Neural crest cell (in vitro differentiated cells): ENCODE measurements around the gene CDC5L. TPM values are rescaled to one million over a fixed set of nuclear protein-coding genes. Genes with fewer than 3 reads are reported as not detected.
"Not testable (repeated sequence)": the region's sequence is repeated elsewhere in the genome, so short reads cannot be mapped to it uniquely, and the experiment has no call there.

Experiments used
- DNase-seq: peaks from one replicate; pipeline ENCODE4 v3.0.0; 2021; ENCODE audit warnings: low read depth, mixed read lengths, low spot score
- H3K27ac Mint-ChIP-seq: one replicate; pipeline ENCODE4 v1.8.0; 2021; ENCODE audit warnings: mild to moderate bottlenecking, mixed read lengths; ENCODE audit not compliant: unreplicated experiment
- H3K27me3 Mint-ChIP-seq: 2 replicates; pipeline ENCODE4 v1.8.0; 2021; ENCODE audit warnings: low read depth, mild to moderate bottlenecking, mixed read lengths
- H3K36me3 Mint-ChIP-seq: 2 replicates; pipeline ENCODE4 v1.8.0; 2021; ENCODE audit warnings: low read depth, mild to moderate bottlenecking, mixed read lengths
- H3K4me1 Mint-ChIP-seq: 2 replicates; pipeline ENCODE4 v1.8.0; 2021; ENCODE audit warnings: mixed read lengths
- H3K4me3 Mint-ChIP-seq: one replicate; pipeline ENCODE4 v1.8.0; 2021; ENCODE audit warnings: mild to moderate bottlenecking, mixed read lengths
- H3K9me3 Mint-ChIP-seq: 2 replicates; pipeline ENCODE4 v1.8.0; 2021; ENCODE audit warnings: mixed read lengths
- total RNA-seq: library from RNA; stranded (reverse); gene quantifications from 2 replicates; pipeline ENCODE4 v1.2.1, GENCODE V29; 2021
- TF ChIP-seq, protein P1 (sequence below): fragments of 200-600 bp; sonication (generic); conservative IDR thresholded peaks from 2 replicates; pipeline ENCODE4 v1.5.0; 2021; ENCODE audit warnings: antibody characterized with exemption, mild to moderate bottlenecking

Gene CDC5L
- total RNA-seq, 1 donor from 2014 or later, result 36.2 TPM

- Mint-ChIP-seq H3K27me3 (peaks cover 7% of the 10 kb centered on the region), H3K9me3 (no peaks in the 10 kb centered on the region), H3K27ac (no peak overlapping the region), H3K36me3 (no peaks in the 10 kb centered on the region), H3K4me1 (peaks cover 13% of the 10 kb centered on the region), H3K4me3 (no peak overlapping the region)
- TF ChIP-seq, protein P1, sequence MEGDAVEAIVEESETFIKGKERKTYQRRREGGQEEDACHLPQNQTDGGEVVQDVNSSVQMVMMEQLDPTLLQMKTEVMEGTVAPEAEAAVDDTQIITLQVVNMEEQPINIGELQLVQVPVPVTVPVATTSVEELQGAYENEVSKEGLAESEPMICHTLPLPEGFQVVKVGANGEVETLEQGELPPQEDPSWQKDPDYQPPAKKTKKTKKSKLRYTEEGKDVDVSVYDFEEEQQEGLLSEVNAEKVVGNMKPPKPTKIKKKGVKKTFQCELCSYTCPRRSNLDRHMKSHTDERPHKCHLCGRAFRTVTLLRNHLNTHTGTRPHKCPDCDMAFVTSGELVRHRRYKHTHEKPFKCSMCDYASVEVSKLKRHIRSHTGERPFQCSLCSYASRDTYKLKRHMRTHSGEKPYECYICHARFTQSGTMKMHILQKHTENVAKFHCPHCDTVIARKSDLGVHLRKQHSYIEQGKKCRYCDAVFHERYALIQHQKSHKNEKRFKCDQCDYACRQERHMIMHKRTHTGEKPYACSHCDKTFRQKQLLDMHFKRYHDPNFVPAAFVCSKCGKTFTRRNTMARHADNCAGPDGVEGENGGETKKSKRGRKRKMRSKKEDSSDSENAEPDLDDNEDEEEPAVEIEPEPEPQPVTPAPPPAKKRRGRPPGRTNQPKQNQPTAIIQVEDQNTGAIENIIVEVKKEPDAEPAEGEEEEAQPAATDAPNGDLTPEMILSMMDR, result no peak
- no peak for DNase-seq
Measured at GRCh38 chr6:44341095-44341890, 46.2 kb upstream of the CDC5L start.

DNA sequence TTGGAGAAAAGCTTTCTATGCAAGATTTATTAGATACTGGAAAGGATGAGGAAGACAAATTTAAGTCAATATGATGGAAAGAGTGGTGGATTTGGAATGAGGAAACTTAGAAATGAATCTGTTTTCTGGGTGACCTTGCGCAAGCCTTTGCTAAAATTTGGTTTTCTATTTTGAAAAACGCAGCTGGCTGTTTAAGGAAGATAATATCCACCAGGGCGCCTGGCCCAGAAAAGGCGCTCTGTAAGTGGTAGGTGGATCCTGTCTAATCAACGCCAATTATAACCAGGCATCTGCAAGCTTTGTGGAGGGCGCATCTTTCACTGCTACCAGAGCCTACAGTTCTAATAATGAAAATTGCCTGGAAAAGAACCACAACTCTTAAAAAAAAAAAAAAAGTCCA, 45.5 kb upstream of the CDC5L start:
- TF ChIP-seq, protein P1, result no peak
- no peaks in the 10 kb centered on the region for H3K9me3 Mint-ChIP-seq
- H3K4me3 Mint-ChIP-seq, result no peak overlapping the region
- no peak overlapping the region for H3K27ac Mint-ChIP-seq
- peaks cover 13% of the 10 kb centered on the region for H3K4me1 Mint-ChIP-seq
- no peaks in the 10 kb centered on the region for H3K36me3 Mint-ChIP-seq
- peaks cover 7% of the 10 kb centered on the region for H3K27me3 Mint-ChIP-seq
- DNase-seq, result no peak

- no peak within 1 kb of the TSS for H3K27ac Mint-ChIP-seq
- DNase-seq, result no peak
- H3K36me3 Mint-ChIP-seq, result no peaks in the 10 kb centered on the region
Measured at GRCh38 chr6:44342489-44342888, 45.0 kb upstream of the CDC5L start, which contains the start of gene SPATS1. Gene SPATS1, plus strand, starts transcription at chr6:44342650. Its CDS starts 446 bp downstream, at chr6:44343096.

GRCh38 chr6:44346818-44347217, 40.7 kb upstream of the CDC5L start:
- not testable (repeated sequence) for H3K4me1 Mint-ChIP-seq, H3K4me3 Mint-ChIP-seq, H3K9me3 Mint-ChIP-seq, DNase-seq, H3K27ac Mint-ChIP-seq, H3K27me3 Mint-ChIP-seq, H3K36me3 Mint-ChIP-seq

More at GRCh38 chr6:44342489-44342888, 45.0 kb upstream of the CDC5L start, which contains the start of gene SPATS1:
- peaks cover 7% of the 10 kb centered on the region for H3K27me3 Mint-ChIP-seq
- TF ChIP-seq, protein P1, result no peak
- H3K4me3 Mint-ChIP-seq, result no peak within 1 kb of the TSS
- peaks cover 13% of the 10 kb centered on the region for H3K4me1 Mint-ChIP-seq
- H3K9me3 Mint-ChIP-seq, result no peaks in the 10 kb centered on the region

GRCh38 chr6:44349904-44350649, 37.4 kb upstream of the CDC5L start:
- TF ChIP-seq, protein P1, result no peak
- H3K27me3 Mint-ChIP-seq, result peaks cover 2% of the 10 kb centered on the region
- DNase-seq, result no peak
- H3K27ac Mint-ChIP-seq, result no peak overlapping the region
- H3K4me1 Mint-ChIP-seq, result no peaks in the 10 kb centered on the region
- no peak overlapping the region for H3K4me3 Mint-ChIP-seq
- no peaks in the 10 kb centered on the region for H3K9me3 Mint-ChIP-seq
- H3K36me3 Mint-ChIP-seq, result no peaks in the 10 kb centered on the region

- H3K36me3 Mint-ChIP-seq, H3K9me3 Mint-ChIP-seq, DNase-seq, H3K4me1 Mint-ChIP-seq, H3K27ac Mint-ChIP-seq, H3K4me3 Mint-ChIP-seq, H3K27me3 Mint-ChIP-seq: not testable (repeated sequence)
Measured at GRCh38 chr6:44350650-44350994, 36.9 kb upstream of the CDC5L start.
